ENCODE results near the gene RCC2.

DNA sequence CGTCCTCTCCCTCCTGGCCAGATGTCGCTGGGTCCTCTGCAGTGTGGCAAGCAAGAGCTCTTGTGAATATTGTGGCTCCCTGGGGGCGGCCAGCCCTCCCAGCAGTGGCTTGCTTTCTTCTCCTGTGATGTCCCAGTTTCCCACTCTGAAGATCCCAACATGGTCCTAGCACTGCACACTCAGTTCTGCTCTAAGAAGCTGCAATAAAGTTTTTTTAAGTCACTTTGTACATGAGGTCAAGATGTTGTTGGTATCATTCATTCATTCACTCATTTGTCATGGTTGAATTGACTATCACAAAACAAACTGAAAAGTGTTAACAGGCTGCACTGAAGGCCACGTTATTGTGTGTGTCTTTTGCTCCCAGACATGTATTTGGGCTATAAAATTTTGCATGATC is 75.7 kb downstream of the RCC2 start:
- no peak for TF ChIP-seq POLR2A (IDR thresholded peaks at IDR 0.05; ENCODE audit: low read length)
- TF ChIP-seq CHD2 (IDR thresholded peaks at IDR 0.05; ENCODE audit: low read length, partially characterized antibody) = no peak
- TF ChIP-seq, protein P1, sequence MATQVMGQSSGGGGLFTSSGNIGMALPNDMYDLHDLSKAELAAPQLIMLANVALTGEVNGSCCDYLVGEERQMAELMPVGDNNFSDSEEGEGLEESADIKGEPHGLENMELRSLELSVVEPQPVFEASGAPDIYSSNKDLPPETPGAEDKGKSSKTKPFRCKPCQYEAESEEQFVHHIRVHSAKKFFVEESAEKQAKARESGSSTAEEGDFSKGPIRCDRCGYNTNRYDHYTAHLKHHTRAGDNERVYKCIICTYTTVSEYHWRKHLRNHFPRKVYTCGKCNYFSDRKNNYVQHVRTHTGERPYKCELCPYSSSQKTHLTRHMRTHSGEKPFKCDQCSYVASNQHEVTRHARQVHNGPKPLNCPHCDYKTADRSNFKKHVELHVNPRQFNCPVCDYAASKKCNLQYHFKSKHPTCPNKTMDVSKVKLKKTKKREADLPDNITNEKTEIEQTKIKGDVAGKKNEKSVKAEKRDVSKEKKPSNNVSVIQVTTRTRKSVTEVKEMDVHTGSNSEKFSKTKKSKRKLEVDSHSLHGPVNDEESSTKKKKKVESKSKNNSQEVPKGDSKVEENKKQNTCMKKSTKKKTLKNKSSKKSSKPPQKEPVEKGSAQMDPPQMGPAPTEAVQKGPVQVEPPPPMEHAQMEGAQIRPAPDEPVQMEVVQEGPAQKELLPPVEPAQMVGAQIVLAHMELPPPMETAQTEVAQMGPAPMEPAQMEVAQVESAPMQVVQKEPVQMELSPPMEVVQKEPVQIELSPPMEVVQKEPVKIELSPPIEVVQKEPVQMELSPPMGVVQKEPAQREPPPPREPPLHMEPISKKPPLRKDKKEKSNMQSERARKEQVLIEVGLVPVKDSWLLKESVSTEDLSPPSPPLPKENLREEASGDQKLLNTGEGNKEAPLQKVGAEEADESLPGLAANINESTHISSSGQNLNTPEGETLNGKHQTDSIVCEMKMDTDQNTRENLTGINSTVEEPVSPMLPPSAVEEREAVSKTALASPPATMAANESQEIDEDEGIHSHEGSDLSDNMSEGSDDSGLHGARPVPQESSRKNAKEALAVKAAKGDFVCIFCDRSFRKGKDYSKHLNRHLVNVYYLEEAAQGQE (IDR thresholded peaks at IDR 0.05) = no peak
- TF ChIP-seq, protein P2, sequence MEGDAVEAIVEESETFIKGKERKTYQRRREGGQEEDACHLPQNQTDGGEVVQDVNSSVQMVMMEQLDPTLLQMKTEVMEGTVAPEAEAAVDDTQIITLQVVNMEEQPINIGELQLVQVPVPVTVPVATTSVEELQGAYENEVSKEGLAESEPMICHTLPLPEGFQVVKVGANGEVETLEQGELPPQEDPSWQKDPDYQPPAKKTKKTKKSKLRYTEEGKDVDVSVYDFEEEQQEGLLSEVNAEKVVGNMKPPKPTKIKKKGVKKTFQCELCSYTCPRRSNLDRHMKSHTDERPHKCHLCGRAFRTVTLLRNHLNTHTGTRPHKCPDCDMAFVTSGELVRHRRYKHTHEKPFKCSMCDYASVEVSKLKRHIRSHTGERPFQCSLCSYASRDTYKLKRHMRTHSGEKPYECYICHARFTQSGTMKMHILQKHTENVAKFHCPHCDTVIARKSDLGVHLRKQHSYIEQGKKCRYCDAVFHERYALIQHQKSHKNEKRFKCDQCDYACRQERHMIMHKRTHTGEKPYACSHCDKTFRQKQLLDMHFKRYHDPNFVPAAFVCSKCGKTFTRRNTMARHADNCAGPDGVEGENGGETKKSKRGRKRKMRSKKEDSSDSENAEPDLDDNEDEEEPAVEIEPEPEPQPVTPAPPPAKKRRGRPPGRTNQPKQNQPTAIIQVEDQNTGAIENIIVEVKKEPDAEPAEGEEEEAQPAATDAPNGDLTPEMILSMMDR (IDR thresholded peaks at IDR 0.05) = no peak
- TF ChIP-seq JUN (IDR thresholded peaks at IDR 0.05) = no peak
- TF ChIP-seq HDAC2 (IDR thresholded peaks at IDR 0.05) = no peak
